Endothelial cell of umbilical vein (primary cell): ENCODE results near the gene RNF144B. TPM values are rescaled to one million over a fixed set of nuclear protein-coding genes. Genes with fewer than 3 reads are reported as not detected.

Experiments
- BruUV-seq: library from RNA; stranded (reverse); fragments of 400-500 nt; replicated peaks from 2 replicates; lab custom pipeline; 2021; lab: Mats Ljungman, UMichigan
- CTCF ChIA-PET: fragments of 300-600, 350-600 bp; sonication (Branson Sonifier 250); formaldehyde crosslinking; loops from one replicate; lab custom pipeline; 2021; ENCODE audit warnings: antibody characterized with exemption, inconsistent platforms; lab: Charles Lee
- POLR2A ChIA-PET: fragments of 300-600, 350-600 bp; sonication (Branson Sonifier 250); formaldehyde crosslinking; loops from one replicate; lab custom pipeline; 2021; ENCODE audit warnings: antibody characterized with exemption, inconsistent platforms; lab: Charles Lee
- DNase-seq: peaks from one replicate; pipeline ENCODE4 v3.0.0-alpha.2; 2011; ENCODE audit warnings: low read depth, low spot score
- FAIRE-seq: peaks from 2 replicates; lab custom pipeline; 2011; peaks lifted over from hg19 to GRCh38; lab: Jason Lieb, UNC
- H2AFZ ChIP-seq: 2 replicates; pipeline ENCODE4 v1.6.0; 2012; ENCODE audit warnings: low read depth, low read length, control low read depth, inconsistent platforms
- H3K27ac ChIP-seq: 2 replicates; pipeline ENCODE4 v1.5.1; 2011; ENCODE audit warnings: low read depth, mild to moderate bottlenecking, control low read depth, low read length, moderate library complexity; ENCODE audit not compliant: insufficient read depth
- H3K27me3 ChIP-seq, 2 experiments: 2 replicates each; pipeline versions ENCODE4 v1.6.0 to v1.6.1; 2011; ENCODE audit warnings: low read length in 2 of 2, mixed read lengths in 1 of 2; ENCODE audit not compliant: control insufficient read depth in 2 of 2, insufficient read depth in 2 of 2
- H3K36me3 ChIP-seq, 2 experiments: 2 replicates in 1 of 2; 3 replicates in 1 of 2; pipeline ENCODE4 v1.5.1; 2011; ENCODE audit warnings: low read length in 2 of 2, mild to moderate bottlenecking in 1 of 2, moderate library complexity in 1 of 2; ENCODE audit not compliant: control insufficient read depth in 2 of 2, insufficient read depth in 2 of 2; ENCODE audit errors: extremely low read depth in 1 of 2
- H3K4me1 ChIP-seq: 3 replicates; pipeline ENCODE4 v1.5.1; 2011; ENCODE audit warnings: mild to moderate bottlenecking, low read length; ENCODE audit not compliant: control insufficient read depth, insufficient read depth; ENCODE audit errors: extremely low read depth
- H3K4me2 ChIP-seq: 2 replicates; pipeline ENCODE4 v1.6.1; 2011; ENCODE audit warnings: low read length, control low read depth, mixed read lengths; ENCODE audit not compliant: insufficient read depth
- H3K4me3 ChIP-seq, 3 experiments: fragments of 200-600 bp in 1 of 3; sonication (generic), shearing (Covaris generic) in 1 of 3; replicated peaks in 1 of 3; 2 replicates each; pipeline ENCODE4 v1.5.1; 2011 to 2016; ENCODE audit warnings: control low read depth in 3 of 3, low read length in 3 of 3, mild to moderate bottlenecking in 2 of 3, inconsistent platforms in 1 of 3, low read depth in 1 of 3, moderate library complexity in 1 of 3; ENCODE audit not compliant: insufficient read depth in 1 of 3
- H3K79me2 ChIP-seq: 2 replicates; pipeline ENCODE4 v1.6.0; 2012; ENCODE audit warnings: low read length, inconsistent platforms; ENCODE audit not compliant: control insufficient read depth, insufficient read depth
- H3K9ac ChIP-seq: replicated peaks from 2 replicates; pipeline ENCODE3; 2011; ENCODE audit warnings: low read length, control low read depth; ENCODE audit not compliant: insufficient read depth; ENCODE audit errors: extremely low read depth
- H3K9me1 ChIP-seq: replicated peaks from 3 replicates; pipeline ENCODE4 v1.6.0; 2011; ENCODE audit warnings: mild to moderate bottlenecking, low read length; ENCODE audit not compliant: control insufficient read depth, insufficient read depth; ENCODE audit errors: extremely low read depth
- H3K9me3 ChIP-seq: replicated peaks from 2 replicates; pipeline ENCODE4 v1.5.1; 2012; ENCODE audit warnings: low read length, inconsistent platforms; ENCODE audit not compliant: control insufficient read depth, insufficient read depth
- H4K20me1 ChIP-seq: replicated peaks from 2 replicates; pipeline ENCODE3; 2011; ENCODE audit warnings: mild to moderate bottlenecking, low read length; ENCODE audit not compliant: control insufficient read depth, insufficient read depth; ENCODE audit errors: extremely low read depth
- CTCF ChIP-seq, 2 donors: IDR thresholded peaks; 1 replicate in 1 of 2; 2 replicates in 1 of 2; pipeline ENCODE4 v1.5.1; 2011; ENCODE audit warnings: low read length in 2 of 2, mild to moderate bottlenecking in 2 of 2, moderate library complexity in 2 of 2, control low read depth in 1 of 2, inconsistent platforms in 1 of 2, low read depth in 1 of 2; ENCODE audit not compliant: insufficient read depth in 1 of 2; ENCODE audit errors: extremely low read depth in 1 of 2
- EZH2 ChIP-seq: IDR thresholded peaks from 2 replicates; pipeline ENCODE4 v1.6.1; 2012; ENCODE audit warnings: borderline replicate concordance, low read depth, mild to moderate bottlenecking, moderate library complexity, low read length, inconsistent platforms; ENCODE audit not compliant: severe bottlenecking
- FOS ChIP-seq: IDR thresholded peaks from 2 replicates; pipeline ENCODE4 v1.6.1; 2011; ENCODE audit warnings: mild to moderate bottlenecking, low read length, moderate library complexity, borderline replicate concordance; ENCODE audit not compliant: insufficient read depth
- GATA2 ChIP-seq: IDR thresholded peaks from 2 replicates; pipeline ENCODE4 v1.7.0; 2011; ENCODE audit warnings: low read depth, mild to moderate bottlenecking, moderate library complexity, mixed read lengths, low read length; ENCODE audit not compliant: insufficient read length, insufficient read depth
- JUN ChIP-seq: IDR thresholded peaks from 2 replicates; pipeline ENCODE4 v1.6.1; 2011; ENCODE audit warnings: borderline replicate concordance, low read depth; ENCODE audit not compliant: insufficient read length, insufficient read depth
- MYC ChIP-seq: IDR thresholded peaks from one replicate; pipeline ENCODE4 v1.6.1; 2011; ENCODE audit warnings: mild to moderate bottlenecking, low read depth, low read length
- POLR2A ChIP-seq: IDR thresholded peaks from 2 replicates; pipeline ENCODE4 v1.6.1; 2012; ENCODE audit warnings: low read depth, mild to moderate bottlenecking, control low read depth, low read length
- POLR2AphosphoS5 ChIP-seq: IDR thresholded peaks from 2 replicates; pipeline ENCODE4 v1.6.1; 2012; ENCODE audit warnings: low read depth, mild to moderate bottlenecking, control low read depth, low read length, moderate library complexity; ENCODE audit not compliant: insufficient read depth
- dilution Hi-C: fragments of 300-500 bp; cut with MboI; formaldehyde crosslinking; loops from one replicate; pipeline ENCODE4 v1.15.0; 2019; ENCODE audit warnings: low sequenced_read_pairs; ENCODE audit not compliant: extremely low pct_ligation_motif_present
- intact Hi-C: fragments of 100-400 bp; cut with micrococcal nuclease; formaldehyde crosslinking; loops from one replicate; pipeline ENCODE4 v1.10.0; 2022
- polyA plus RNA-seq, 4 experiments: library from polyadenylated mRNA; depleted of rRNA in 3 of 4; stranded (reverse) in 3 of 4; unstranded in 1 of 4; fragments of >200 nt; gene quantifications; 2 replicates each; pipeline versions ENCODE4 v1.2.1 to v1.2.3, GENCODE V29; 2011 to 2012; ENCODE audit warnings: missing spikeins in 1 of 4
- total RNA-seq: library from RNA; stranded (reverse); gene quantifications from 2 replicates; pipeline ENCODE4 v1.2.3, GENCODE V29; 2021
- TF ChIP-seq, protein P1 (sequence below): IDR thresholded peaks from 2 replicates; pipeline ENCODE4 v1.6.1; 2011; ENCODE audit not compliant: insufficient read depth, insufficient read length

RNF144B gene
- total and polyA plus RNA-seq, 2 donors (not counting 3 experiments of a cell fraction or from before 2014, with no cell fraction given): 18.1 to 97.3 TPM

- no peak overlapping the region for H2AFZ ChIP-seq
- no peak overlapping the region for H3K4me3 ChIP-seq
- H3K9me3 ChIP-seq: no peaks in the 10 kb centered on the region
- H3K4me1 ChIP-seq: peaks cover 34% of the 10 kb centered on the region
- ChIA-PET POLR2A (interaction anchor here (1.0 kb wide), 1 partner anchor 37 kb away, joined by 3 read pairs; no protein-coding TSS in a partner anchor), CTCF (no interaction called here)
- H3K36me3 ChIP-seq: no peaks in the 10 kb centered on the region
- H3K27me3 ChIP-seq: no peaks in the 10 kb centered on the region
- FAIRE-seq: no peak
- no peak overlapping the region for H3K4me2 ChIP-seq
- TF ChIP-seq FOS (no peak), MYC (no peak), CTCF (IDR thresholded peaks at IDR 0.05; ENCODE audit: extremely low read depth in 1 of 2, insufficient read depth in 1 of 2, low read depth in 1 of 2, low read length in 2 of 2) (no peak), POLR2A (no peak), POLR2AphosphoS5 (no peak), EZH2 (no peak), GATA2 (no peak), JUN (no peak)
- TF ChIP-seq, protein P1, sequence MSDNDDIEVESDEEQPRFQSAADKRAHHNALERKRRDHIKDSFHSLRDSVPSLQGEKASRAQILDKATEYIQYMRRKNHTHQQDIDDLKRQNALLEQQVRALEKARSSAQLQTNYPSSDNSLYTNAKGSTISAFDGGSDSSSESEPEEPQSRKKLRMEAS: no peak
- H3K9me1 ChIP-seq: no peaks in the 10 kb centered on the region
- intact Hi-C loops (loop anchor here (10.0 kb wide), 1 partner anchor 229 kb away; the partner anchor contains the start of genes KDM1B and TPMT), dilution Hi-C loops (no loop called here)
- no peak for DNase-seq
- no TSS peak for BruUV-seq
- H3K79me2 ChIP-seq: peaks cover 12% of the 10 kb centered on the region
- H4K20me1 ChIP-seq: no peaks in the 10 kb centered on the region
- H3K9ac ChIP-seq: no peak overlapping the region
- H3K27ac ChIP-seq: no peak overlapping the region
Observed at GRCh38 chr6:18383441-18383840, 3.7 kb upstream of the RNF144B start.
